ENCODE results near the gene CDKN2AIP.

CDKN2AIP gene

GRCh38 chr4:183413234-183414200 is 30.9 kb upstream of the CDKN2AIP start:
- DNase-seq (ENCODE audit: low read depth) = no peak

GRCh38 chr4:183416879-183417755 is 27.3 kb upstream of the CDKN2AIP start:
- no peak overlapping the region for H3K4me3 ChIP-seq (ENCODE audit: low read length)
- DNase-seq (ENCODE audit: low read depth) = peak; percentile 37
- TF ChIP-seq CTCF (conservative IDR thresholded peaks at IDR 0.05; ENCODE audit: low read length) = no peak

More at GRCh38 chr4:183413234-183414200, 30.9 kb upstream of the CDKN2AIP start:
- no peak for TF ChIP-seq CTCF (conservative IDR thresholded peaks at IDR 0.05; ENCODE audit: low read length)
- no peak overlapping the region for H3K4me3 ChIP-seq (ENCODE audit: low read length)

- DNase-seq (ENCODE audit: low read depth) = peak; percentile 72
- no peak overlapping the region for H3K4me3 ChIP-seq (ENCODE audit: low read length)
- no peak for TF ChIP-seq CTCF (conservative IDR thresholded peaks at IDR 0.05; ENCODE audit: low read length)
Measured at GRCh38 chr4:183422962-183423631, 21.3 kb upstream of the CDKN2AIP start.

- no peak for TF ChIP-seq CTCF (conservative IDR thresholded peaks at IDR 0.05; ENCODE audit: low read length)
- H3K4me3 ChIP-seq (ENCODE audit: low read length) = no peak overlapping the region
- DNase-seq (ENCODE audit: low read depth) = no peak
Measured at GRCh38 chr4:183424109-183424744, 20.2 kb upstream of the CDKN2AIP start.

- no peak overlapping the region for H3K4me3 ChIP-seq (ENCODE audit: low read length)
- no peak for DNase-seq (ENCODE audit: low read depth)
- TF ChIP-seq CTCF (conservative IDR thresholded peaks at IDR 0.05; ENCODE audit: low read length) = no peak
Measured at GRCh38 chr4:183426507-183426906, 17.9 kb upstream of the CDKN2AIP start.

GRCh38 chr4:183429489-183429888 is 14.9 kb upstream of the CDKN2AIP start:
- TF ChIP-seq CTCF (conservative IDR thresholded peaks at IDR 0.05; ENCODE audit: low read length) = no peak
- no peak for DNase-seq (ENCODE audit: low read depth)

More at GRCh38 chr4:183429489-183429888, 14.9 kb upstream of the CDKN2AIP start:
- no peak overlapping the region for H3K4me3 ChIP-seq (ENCODE audit: low read length)

Measured in AG10803 (cell line).